ENCODE measurements around the gene AP3D1.

The AP3D1 gene

GRCh38 chr19:2109046-2109864 is 42.1 kb downstream of the AP3D1 start:
- Mint-ChIP-seq H3K4me1 (ENCODE audit: low read depth) (no peaks in the 10 kb centered on the region), H3K9me3 (peaks cover 17% of the 10 kb centered on the region), H3K4me3 (no peak overlapping the region), H3K36me3 (ENCODE audit: low read depth) (peaks cover 100% of the 10 kb centered on the region), H3K27ac (no peak overlapping the region), H3K27me3 (no peaks in the 10 kb centered on the region)
- intact Hi-C loops (cut with micrococcal nuclease): no loop called here

- peaks cover 100% of the 10 kb centered on the region for H3K36me3 Mint-ChIP-seq (ENCODE audit: low read depth)
- no peaks in the 10 kb centered on the region for H3K27me3 Mint-ChIP-seq
- intact Hi-C loops (cut with micrococcal nuclease): no loop called here
- H3K4me1 Mint-ChIP-seq (ENCODE audit: low read depth): no peaks in the 10 kb centered on the region
- no peak overlapping the region for H3K27ac Mint-ChIP-seq
- H3K9me3 Mint-ChIP-seq: peaks cover 17% of the 10 kb centered on the region
- no peak overlapping the region for H3K4me3 Mint-ChIP-seq
These were observed 42.9 kb downstream of the AP3D1 start for GRCh38 chr19:2108251-2109016.

GRCh38 chr19:2103045-2103707 is 48.2 kb downstream of the AP3D1 start:
- Mint-ChIP-seq H3K4me1 (ENCODE audit: low read depth) (peaks cover 6% of the 10 kb centered on the region), H3K4me3 (no peak overlapping the region), H3K27ac (no peak overlapping the region), H3K9me3 (peaks cover 17% of the 10 kb centered on the region), H3K36me3 (ENCODE audit: low read depth) (peaks cover 100% of the 10 kb centered on the region), H3K27me3 (no peaks in the 10 kb centered on the region)
- intact Hi-C loops (cut with micrococcal nuclease): no loop called here

DNA sequence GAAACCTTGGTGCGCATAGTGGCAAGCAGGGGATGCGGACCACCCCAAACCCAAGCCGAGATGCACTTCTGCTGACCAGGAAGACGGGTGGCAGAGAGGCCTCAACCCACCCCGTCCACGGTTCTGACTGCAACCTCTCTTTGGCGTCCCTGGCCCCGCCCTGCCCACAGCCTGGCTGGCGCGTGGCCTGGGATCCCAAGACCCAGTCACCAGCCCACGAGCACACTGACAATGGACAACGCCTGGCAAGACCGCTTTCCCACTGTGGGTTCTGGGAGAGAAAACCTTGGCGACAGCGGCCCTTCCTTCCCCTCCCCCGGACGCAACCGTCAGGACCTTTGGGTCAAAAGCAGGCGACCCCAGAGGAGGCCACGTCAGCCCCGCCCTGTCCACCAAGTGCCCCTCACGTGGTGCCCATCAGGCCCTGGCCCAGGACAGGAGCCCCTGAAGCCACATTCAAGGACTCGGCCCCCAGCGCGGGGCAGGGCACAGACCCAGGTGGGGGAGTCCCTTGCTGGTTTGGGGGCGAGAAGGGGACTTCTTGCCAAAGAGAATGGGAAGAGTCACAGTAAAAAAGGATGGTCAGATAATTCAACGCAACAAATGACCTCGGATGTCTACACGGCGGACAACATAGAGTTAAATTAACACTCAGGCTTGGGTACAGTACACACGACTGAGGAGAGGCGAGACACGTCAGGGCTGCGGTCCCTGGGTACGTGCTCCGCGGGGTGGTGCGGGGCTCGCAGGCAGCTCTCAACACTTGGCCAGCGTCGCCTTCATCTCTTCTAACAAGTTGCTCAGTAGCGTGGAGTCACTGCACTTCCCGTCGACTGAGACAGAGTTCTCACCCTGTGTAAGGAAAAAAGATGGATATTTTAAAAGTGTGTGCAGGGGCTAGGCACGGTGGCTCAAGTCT is 49.7 kb downstream of the AP3D1 start:
- Mint-ChIP-seq H3K27me3 (no peaks in the 10 kb centered on the region), H3K4me1 (ENCODE audit: low read depth) (peaks cover 21% of the 10 kb centered on the region), H3K27ac (no peak overlapping the region), H3K36me3 (ENCODE audit: low read depth) (peaks cover 87% of the 10 kb centered on the region), H3K4me3 (no peak overlapping the region), H3K9me3 (peaks cover 12% of the 10 kb centered on the region)
- intact Hi-C loops (cut with micrococcal nuclease): no loop called here

DNA sequence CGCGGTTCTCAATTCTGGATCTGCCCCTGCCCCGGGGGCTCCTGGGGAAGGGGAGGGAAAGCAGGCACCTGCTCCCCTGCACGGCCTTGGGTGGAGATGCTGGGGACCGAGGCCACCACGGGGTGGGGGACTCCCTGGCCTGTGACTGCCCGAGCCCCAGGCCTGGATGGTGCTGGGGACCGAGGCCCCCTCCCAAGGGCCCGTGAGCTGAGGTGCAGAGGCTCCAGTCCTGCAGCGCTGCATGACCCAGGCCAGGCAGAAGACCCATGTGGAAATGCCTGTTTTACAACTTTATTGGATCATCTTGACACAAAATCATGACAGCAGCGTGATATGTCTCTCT is 50.7 kb downstream of the AP3D1 start:
- intact Hi-C loops (cut with micrococcal nuclease): no loop called here
- Mint-ChIP-seq H3K9me3 (peaks cover 5% of the 10 kb centered on the region), H3K27me3 (no peaks in the 10 kb centered on the region)

GRCh38 chr19:2099937-2100718 is 51.2 kb downstream of the AP3D1 start:
- H3K4me1 Mint-ChIP-seq (ENCODE audit: low read depth): peaks cover 23% of the 10 kb centered on the region
- H3K27ac Mint-ChIP-seq: no peak overlapping the region
- H3K36me3 Mint-ChIP-seq (ENCODE audit: low read depth): peaks cover 84% of the 10 kb centered on the region
- H3K27me3 Mint-ChIP-seq: no peaks in the 10 kb centered on the region
- H3K9me3 Mint-ChIP-seq: no peaks in the 10 kb centered on the region
- H3K4me3 Mint-ChIP-seq: no peak overlapping the region
- intact Hi-C loops (cut with micrococcal nuclease): no loop called here

More for the DNA sequence above, 50.7 kb downstream of the AP3D1 start:
- Mint-ChIP-seq H3K27ac (no peak overlapping the region), H3K36me3 (ENCODE audit: low read depth) (peaks cover 84% of the 10 kb centered on the region), H3K4me1 (ENCODE audit: low read depth) (peaks cover 21% of the 10 kb centered on the region), H3K4me3 (no peak overlapping the region)

- Mint-ChIP-seq H3K27ac (no peak overlapping the region), H3K9me3 (no peaks in the 10 kb centered on the region), H3K27me3 (no peaks in the 10 kb centered on the region), H3K4me3 (no peak overlapping the region), H3K36me3 (ENCODE audit: low read depth) (peaks cover 84% of the 10 kb centered on the region), H3K4me1 (ENCODE audit: low read depth) (peaks cover 33% of the 10 kb centered on the region)
- intact Hi-C loops (cut with micrococcal nuclease): no loop called here
These were observed 52.3 kb downstream of the AP3D1 start for GRCh38 chr19:2099054-2099501.

GRCh38 chr19:2097886-2098327 is 53.5 kb downstream of the AP3D1 start:
- H3K9me3 Mint-ChIP-seq: no peaks in the 10 kb centered on the region
- H3K36me3 Mint-ChIP-seq (ENCODE audit: low read depth): peaks cover 84% of the 10 kb centered on the region
- H3K4me3 Mint-ChIP-seq: no peak overlapping the region
- H3K27me3 Mint-ChIP-seq: no peaks in the 10 kb centered on the region
- H3K27ac Mint-ChIP-seq: peak overlapping the region; percentile 100
- H3K4me1 Mint-ChIP-seq (ENCODE audit: low read depth): peaks cover 44% of the 10 kb centered on the region
- intact Hi-C loops (cut with micrococcal nuclease): loop anchor here (2.0 kb wide), 1 partner anchor 15 kb away; no protein-coding TSS in a partner anchor

DNA sequence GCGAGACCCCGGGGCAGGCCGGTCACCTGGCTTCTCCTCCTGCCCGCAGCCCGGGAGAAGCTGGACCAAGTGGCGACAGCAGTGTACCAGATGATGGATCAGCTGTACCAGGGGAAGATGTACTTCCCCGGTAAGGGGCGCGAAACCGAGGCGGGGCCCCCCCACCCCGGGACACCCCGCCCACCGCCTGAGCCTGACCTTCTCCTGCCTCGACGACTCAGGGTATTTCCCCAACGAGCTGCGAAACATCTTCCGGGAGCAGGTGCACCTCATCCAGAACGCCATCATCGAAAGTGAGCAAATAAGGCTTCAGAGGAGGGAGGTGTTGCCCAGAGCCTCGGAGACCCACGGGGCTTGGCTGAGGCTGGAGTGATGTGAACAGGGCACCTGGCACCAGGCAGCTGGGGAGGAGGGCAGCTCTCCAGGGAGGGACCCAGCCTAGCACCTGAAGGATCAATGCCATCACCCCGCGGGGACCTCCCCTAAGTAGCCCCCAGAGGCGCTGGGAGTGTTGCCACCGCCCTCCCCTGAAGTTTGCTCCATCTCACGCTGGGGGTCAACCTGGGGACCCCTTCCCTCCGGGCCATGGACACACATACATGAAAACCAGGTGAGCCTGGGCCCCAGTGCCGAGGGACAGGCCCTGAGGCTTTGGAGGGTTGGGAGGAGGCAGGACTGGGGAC is 54.0 kb downstream of the AP3D1 start:
- Mint-ChIP-seq H3K4me1 (ENCODE audit: low read depth) (peaks cover 49% of the 10 kb centered on the region), H3K27ac (peak overlapping the region; percentile 100), H3K9me3 (no peaks in the 10 kb centered on the region), H3K27me3 (no peaks in the 10 kb centered on the region), H3K36me3 (ENCODE audit: low read depth) (peaks cover 82% of the 10 kb centered on the region), H3K4me3 (peak overlapping the region; percentile 69)
- intact Hi-C loops (cut with micrococcal nuclease): loop anchor here (2.0 kb wide), 1 partner anchor 15 kb away; no protein-coding TSS in a partner anchor

GRCh38 chr19:2096480-2097202 is 54.7 kb downstream of the AP3D1 start, which contains the start of gene IZUMO4:
Gene IZUMO4, plus strand, starts transcription at chr19:2096915. Its CDS starts 31 bp downstream, at chr19:2096946.
- peak within 1 kb of the TSS; percentile 99 for H3K4me3 Mint-ChIP-seq
- no peaks in the 10 kb centered on the region for H3K9me3 Mint-ChIP-seq
- peak within 1 kb of the TSS; percentile 100 for H3K27ac Mint-ChIP-seq
- intact Hi-C loops (cut with micrococcal nuclease): loop anchor here (2.0 kb wide), 1 partner anchor 14 kb away; no protein-coding TSS in a partner anchor
- peaks cover 55% of the 10 kb centered on the region for H3K4me1 Mint-ChIP-seq (ENCODE audit: low read depth)
- H3K36me3 Mint-ChIP-seq (ENCODE audit: low read depth): peaks cover 75% of the 10 kb centered on the region
- no peaks in the 10 kb centered on the region for H3K27me3 Mint-ChIP-seq

GRCh38 chr19:2096034-2096479 is 55.3 kb downstream of the AP3D1 start, which contains the start of gene MOB3A:
Gene MOB3A, minus strand, starts transcription at chr19:2096326. Its CDS starts 17,766 bp downstream, at chr19:2078560.
- H3K9me3 Mint-ChIP-seq: no peaks in the 10 kb centered on the region
- peak within 1 kb of the TSS; percentile 99 for H3K4me3 Mint-ChIP-seq
- peaks cover 70% of the 10 kb centered on the region for H3K36me3 Mint-ChIP-seq (ENCODE audit: low read depth)
- H3K27ac Mint-ChIP-seq: peak within 1 kb of the TSS; percentile 100
- peaks cover 58% of the 10 kb centered on the region for H3K4me1 Mint-ChIP-seq (ENCODE audit: low read depth)
- no peaks in the 10 kb centered on the region for H3K27me3 Mint-ChIP-seq
- intact Hi-C loops (cut with micrococcal nuclease): loop anchor here (2.0 kb wide), 1 partner anchor 13 kb away; no protein-coding TSS in a partner anchor

All from dendritic cell treated with granulocyte-macrophage colony-stimulating factor and Interleukin-4, amounts not matched to agents 40 ng/mL and 50 ng/mL, for 4 days (primary cell).